HEK293 (cell line): ENCODE measurements around the gene CTR9.

Experiments
- BCL11A ChIP-seq: fragments of 450-650 bp; formaldehyde crosslinking; IDR thresholded peaks from 2 replicates; pipeline ENCODE4 v1.5.1; 2016; ENCODE audit warnings: low read depth, missing biosample characterization, missing genetic modification characterization
- BCL11B ChIP-seq: fragments of 450-650 bp; formaldehyde crosslinking; IDR thresholded peaks from 2 replicates; pipeline ENCODE4 v1.5.1; 2016; ENCODE audit warnings: low read depth, missing biosample characterization, missing genetic modification characterization
- KLF16 ChIP-seq: fragments of 450-650 bp; formaldehyde crosslinking; IDR thresholded peaks from 2 replicates; pipeline ENCODE4 v1.5.1; 2017; ENCODE audit warnings: missing biosample characterization, missing genetic modification characterization
- ZNF302 ChIP-seq: fragments of 450-650 bp; formaldehyde crosslinking; IDR thresholded peaks from 2 replicates; pipeline ENCODE4 v1.5.1; 2016; ENCODE audit warnings: missing biosample characterization, missing genetic modification characterization, low read depth
- ZNF747 ChIP-seq: fragments of 450-650 bp; formaldehyde crosslinking; IDR thresholded peaks from 2 replicates; pipeline ENCODE4 v1.5.1; 2016; ENCODE audit warnings: missing biosample characterization, missing genetic modification characterization
- ZNF768 ChIP-seq: fragments of 450-650 bp; formaldehyde crosslinking; IDR thresholded peaks from 2 replicates; pipeline ENCODE4 v1.5.1; 2018; ENCODE audit warnings: missing biosample characterization, mild to moderate bottlenecking, missing genetic modification characterization
- TF ChIP-seq, protein P1 (sequence below): fragments of 450-650 bp; formaldehyde crosslinking; IDR thresholded peaks from 2 replicates; pipeline ENCODE4 v1.5.1; 2016; ENCODE audit warnings: missing biosample characterization, missing genetic modification characterization
- TF ChIP-seq, protein P2 (sequence below): fragments of 450-650 bp; formaldehyde crosslinking; optimal IDR thresholded peaks from 2 replicates; pipeline ENCODE3; 2016; ENCODE audit warnings: missing biosample characterization, mild to moderate bottlenecking, missing genetic modification characterization
- TF ChIP-seq, protein P3 (sequence below): fragments of 450-650 bp; formaldehyde crosslinking; IDR thresholded peaks from 2 replicates; pipeline ENCODE4 v1.5.1; 2016; ENCODE audit warnings: missing biosample characterization, missing genetic modification characterization
- TF ChIP-seq, protein P4 (sequence below): fragments of 450-650 bp; formaldehyde crosslinking; conservative IDR thresholded peaks from 2 replicates; pipeline ENCODE4 v1.5.1; 2016; ENCODE audit warnings: low read depth, missing biosample characterization, missing genetic modification characterization

DNA sequence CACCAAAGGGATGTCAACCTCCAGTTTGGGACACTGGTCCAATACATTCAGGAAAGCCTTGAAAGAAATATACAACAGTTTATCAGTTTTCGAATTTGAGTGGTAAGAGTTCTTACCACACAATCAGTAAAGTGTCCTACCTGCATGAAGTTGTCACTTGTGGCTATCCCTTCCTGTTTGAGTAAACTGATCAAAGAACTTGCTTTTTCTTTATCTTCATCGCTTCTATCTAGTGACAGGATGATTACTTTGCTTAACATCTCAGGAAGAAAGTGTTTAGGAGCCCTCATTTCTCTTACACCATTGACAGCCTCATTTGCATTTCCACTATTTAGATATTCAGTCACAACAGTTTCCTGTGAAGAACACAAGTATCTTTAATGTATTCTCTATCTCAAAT, 49.2 kb downstream of the CTR9 start:
- TF ChIP-seq ZNF747 (tag by site-specific recombination) (no peak), ZNF768 (no peak), KLF16 (tag by site-specific recombination) (no peak), ZNF302 (no peak), BCL11B (tag by site-specific recombination) (no peak), BCL11A (no peak)
- TF ChIP-seq, protein P1, sequence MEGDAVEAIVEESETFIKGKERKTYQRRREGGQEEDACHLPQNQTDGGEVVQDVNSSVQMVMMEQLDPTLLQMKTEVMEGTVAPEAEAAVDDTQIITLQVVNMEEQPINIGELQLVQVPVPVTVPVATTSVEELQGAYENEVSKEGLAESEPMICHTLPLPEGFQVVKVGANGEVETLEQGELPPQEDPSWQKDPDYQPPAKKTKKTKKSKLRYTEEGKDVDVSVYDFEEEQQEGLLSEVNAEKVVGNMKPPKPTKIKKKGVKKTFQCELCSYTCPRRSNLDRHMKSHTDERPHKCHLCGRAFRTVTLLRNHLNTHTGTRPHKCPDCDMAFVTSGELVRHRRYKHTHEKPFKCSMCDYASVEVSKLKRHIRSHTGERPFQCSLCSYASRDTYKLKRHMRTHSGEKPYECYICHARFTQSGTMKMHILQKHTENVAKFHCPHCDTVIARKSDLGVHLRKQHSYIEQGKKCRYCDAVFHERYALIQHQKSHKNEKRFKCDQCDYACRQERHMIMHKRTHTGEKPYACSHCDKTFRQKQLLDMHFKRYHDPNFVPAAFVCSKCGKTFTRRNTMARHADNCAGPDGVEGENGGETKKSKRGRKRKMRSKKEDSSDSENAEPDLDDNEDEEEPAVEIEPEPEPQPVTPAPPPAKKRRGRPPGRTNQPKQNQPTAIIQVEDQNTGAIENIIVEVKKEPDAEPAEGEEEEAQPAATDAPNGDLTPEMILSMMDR (tag by site-specific recombination): no peak
- TF ChIP-seq, protein P2, sequence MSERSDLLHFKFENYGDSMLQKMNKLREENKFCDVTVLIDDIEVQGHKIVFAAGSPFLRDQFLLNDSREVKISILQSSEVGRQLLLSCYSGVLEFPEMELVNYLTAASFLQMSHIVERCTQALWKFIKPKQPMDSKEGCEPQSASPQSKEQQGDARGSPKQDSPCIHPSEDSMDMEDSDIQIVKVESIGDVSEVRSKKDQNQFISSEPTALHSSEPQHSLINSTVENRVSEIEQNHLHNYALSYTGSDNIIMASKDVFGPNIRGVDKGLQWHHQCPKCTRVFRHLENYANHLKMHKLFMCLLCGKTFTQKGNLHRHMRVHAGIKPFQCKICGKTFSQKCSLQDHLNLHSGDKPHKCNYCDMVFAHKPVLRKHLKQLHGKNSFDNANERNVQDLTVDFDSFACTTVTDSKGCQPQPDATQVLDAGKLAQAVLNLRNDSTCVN (tag by site-specific recombination): no peak
- TF ChIP-seq, protein P3, sequence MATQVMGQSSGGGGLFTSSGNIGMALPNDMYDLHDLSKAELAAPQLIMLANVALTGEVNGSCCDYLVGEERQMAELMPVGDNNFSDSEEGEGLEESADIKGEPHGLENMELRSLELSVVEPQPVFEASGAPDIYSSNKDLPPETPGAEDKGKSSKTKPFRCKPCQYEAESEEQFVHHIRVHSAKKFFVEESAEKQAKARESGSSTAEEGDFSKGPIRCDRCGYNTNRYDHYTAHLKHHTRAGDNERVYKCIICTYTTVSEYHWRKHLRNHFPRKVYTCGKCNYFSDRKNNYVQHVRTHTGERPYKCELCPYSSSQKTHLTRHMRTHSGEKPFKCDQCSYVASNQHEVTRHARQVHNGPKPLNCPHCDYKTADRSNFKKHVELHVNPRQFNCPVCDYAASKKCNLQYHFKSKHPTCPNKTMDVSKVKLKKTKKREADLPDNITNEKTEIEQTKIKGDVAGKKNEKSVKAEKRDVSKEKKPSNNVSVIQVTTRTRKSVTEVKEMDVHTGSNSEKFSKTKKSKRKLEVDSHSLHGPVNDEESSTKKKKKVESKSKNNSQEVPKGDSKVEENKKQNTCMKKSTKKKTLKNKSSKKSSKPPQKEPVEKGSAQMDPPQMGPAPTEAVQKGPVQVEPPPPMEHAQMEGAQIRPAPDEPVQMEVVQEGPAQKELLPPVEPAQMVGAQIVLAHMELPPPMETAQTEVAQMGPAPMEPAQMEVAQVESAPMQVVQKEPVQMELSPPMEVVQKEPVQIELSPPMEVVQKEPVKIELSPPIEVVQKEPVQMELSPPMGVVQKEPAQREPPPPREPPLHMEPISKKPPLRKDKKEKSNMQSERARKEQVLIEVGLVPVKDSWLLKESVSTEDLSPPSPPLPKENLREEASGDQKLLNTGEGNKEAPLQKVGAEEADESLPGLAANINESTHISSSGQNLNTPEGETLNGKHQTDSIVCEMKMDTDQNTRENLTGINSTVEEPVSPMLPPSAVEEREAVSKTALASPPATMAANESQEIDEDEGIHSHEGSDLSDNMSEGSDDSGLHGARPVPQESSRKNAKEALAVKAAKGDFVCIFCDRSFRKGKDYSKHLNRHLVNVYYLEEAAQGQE (tag by site-specific recombination): no peak
- TF ChIP-seq, protein P4, sequence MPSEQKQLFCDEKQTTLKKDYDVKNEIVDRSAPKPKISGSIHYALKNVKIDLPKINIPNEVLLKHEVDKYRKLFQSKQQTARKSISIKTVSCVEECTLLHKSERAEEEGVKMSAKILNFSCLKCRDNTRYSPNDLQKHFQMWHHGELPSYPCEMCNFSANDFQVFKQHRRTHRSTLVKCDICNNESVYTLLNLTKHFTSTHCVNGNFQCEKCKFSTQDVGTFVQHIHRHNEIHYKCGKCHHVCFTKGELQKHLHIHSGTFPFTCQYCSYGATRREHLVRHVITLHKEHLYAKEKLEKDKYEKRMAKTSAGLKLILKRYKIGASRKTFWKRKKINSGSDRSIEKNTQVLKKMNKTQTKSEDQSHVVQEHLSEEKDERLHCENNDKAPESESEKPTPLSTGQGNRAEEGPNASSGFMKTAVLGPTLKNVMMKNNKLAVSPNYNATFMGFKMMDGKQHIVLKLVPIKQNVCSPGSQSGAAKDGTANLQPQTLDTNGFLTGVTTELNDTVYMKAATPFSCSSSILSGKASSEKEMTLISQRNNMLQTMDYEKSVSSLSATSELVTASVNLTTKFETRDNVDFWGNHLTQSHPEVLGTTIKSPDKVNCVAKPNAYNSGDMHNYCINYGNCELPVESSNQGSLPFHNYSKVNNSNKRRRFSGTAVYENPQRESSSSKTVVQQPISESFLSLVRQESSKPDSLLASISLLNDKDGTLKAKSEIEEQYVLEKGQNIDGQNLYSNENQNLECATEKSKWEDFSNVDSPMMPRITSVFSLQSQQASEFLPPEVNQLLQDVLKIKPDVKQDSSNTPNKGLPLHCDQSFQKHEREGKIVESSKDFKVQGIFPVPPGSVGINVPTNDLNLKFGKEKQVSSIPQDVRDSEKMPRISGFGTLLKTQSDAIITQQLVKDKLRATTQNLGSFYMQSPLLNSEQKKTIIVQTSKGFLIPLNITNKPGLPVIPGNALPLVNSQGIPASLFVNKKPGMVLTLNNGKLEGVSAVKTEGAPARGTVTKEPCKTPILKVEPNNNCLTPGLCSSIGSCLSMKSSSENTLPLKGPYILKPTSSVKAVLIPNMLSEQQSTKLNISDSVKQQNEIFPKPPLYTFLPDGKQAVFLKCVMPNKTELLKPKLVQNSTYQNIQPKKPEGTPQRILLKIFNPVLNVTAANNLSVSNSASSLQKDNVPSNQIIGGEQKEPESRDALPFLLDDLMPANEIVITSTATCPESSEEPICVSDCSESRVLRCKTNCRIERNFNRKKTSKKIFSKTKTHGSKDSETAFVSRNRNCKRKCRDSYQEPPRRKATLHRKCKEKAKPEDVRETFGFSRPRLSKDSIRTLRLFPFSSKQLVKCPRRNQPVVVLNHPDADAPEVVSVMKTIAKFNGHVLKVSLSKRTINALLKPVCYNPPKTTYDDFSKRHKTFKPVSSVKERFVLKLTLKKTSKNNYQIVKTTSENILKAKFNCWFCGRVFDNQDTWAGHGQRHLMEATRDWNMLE: no peak
